BJ (cell line): Measurements from ENCODE around the gene TMC4. TPM values are rescaled to one million over a fixed set of nuclear protein-coding genes. Genes with fewer than 3 reads are reported as not detected.

Source experiments
- CTCF ChIA-PET: fragments of 350-600 bp; formaldehyde crosslinking; extraction: SDS; loops from one replicate; lab custom pipeline; 2021; ENCODE audit warnings: antibody characterized with exemption, inconsistent platforms; lab: Yijun Ruan, JAX
- POLR2A ChIA-PET: fragments of 300-600 bp; sonication (Branson Sonifier 250); formaldehyde crosslinking; extraction: SDS; loops from one replicate; lab custom pipeline; 2021; ENCODE audit warnings: antibody characterized with exemption; lab: Charles Lee
- DNase-seq: peaks from one replicate; pipeline ENCODE4 v3.0.0-alpha.2; 2011; ENCODE audit warnings: low read depth
- H3K27me3 ChIP-seq: 2 replicates; pipeline ENCODE4 v1.6.0; 2011; ENCODE audit warnings: low read length; ENCODE audit not compliant: control insufficient read depth, insufficient read depth
- H3K36me3 ChIP-seq: 2 replicates; pipeline ENCODE4 v1.5.1; 2011; ENCODE audit warnings: low read length; ENCODE audit not compliant: control insufficient read depth, insufficient read depth
- H3K4me3 ChIP-seq: 2 replicates; pipeline ENCODE4 v1.5.1; 2011; ENCODE audit warnings: low read depth, mild to moderate bottlenecking, control low read depth, low read length
- polyA plus RNA-seq: library from polyadenylated mRNA; depleted of rRNA; stranded (reverse); fragments of >200 nt; gene quantifications from 2 replicates; pipeline ENCODE4 v1.2.3, GENCODE V29; 2011
- TF ChIP-seq, protein P1 (sequence below): IDR thresholded peaks from 2 replicates; pipeline ENCODE4 v1.5.1; 2011; ENCODE audit warnings: low read depth, mild to moderate bottlenecking, control low read depth, inconsistent platforms, low read length, moderate library complexity; ENCODE audit not compliant: insufficient read depth

TMC4 gene
- polyA plus RNA-seq, 1 experiment, result 0.55 TPM

GRCh38 chr19:54191811-54192453 is 19.0 kb upstream of the TMC4 start:
- ChIA-PET POLR2A (interaction anchor here (0.6 kb wide), 1 partner anchor 9 kb away, joined by 3 read pairs; the partner anchor contains the start of gene RPS9), CTCF (interaction anchor here (1.1 to 1.2 kb wide), 2 partner anchors 41 to 43 kb away, joined by 3 to 4 read pairs; no protein-coding TSS in a partner anchor)
- Histone ChIP-seq H3K36me3 (peaks cover 7% of the 10 kb centered on the region; the same call in 1 of the 2 replicates), H3K27me3 (no peaks in the 10 kb centered on the region), H3K4me3 (peak overlapping the region; percentile 68)
- no peak for DNase-seq
- TF ChIP-seq, protein P1, sequence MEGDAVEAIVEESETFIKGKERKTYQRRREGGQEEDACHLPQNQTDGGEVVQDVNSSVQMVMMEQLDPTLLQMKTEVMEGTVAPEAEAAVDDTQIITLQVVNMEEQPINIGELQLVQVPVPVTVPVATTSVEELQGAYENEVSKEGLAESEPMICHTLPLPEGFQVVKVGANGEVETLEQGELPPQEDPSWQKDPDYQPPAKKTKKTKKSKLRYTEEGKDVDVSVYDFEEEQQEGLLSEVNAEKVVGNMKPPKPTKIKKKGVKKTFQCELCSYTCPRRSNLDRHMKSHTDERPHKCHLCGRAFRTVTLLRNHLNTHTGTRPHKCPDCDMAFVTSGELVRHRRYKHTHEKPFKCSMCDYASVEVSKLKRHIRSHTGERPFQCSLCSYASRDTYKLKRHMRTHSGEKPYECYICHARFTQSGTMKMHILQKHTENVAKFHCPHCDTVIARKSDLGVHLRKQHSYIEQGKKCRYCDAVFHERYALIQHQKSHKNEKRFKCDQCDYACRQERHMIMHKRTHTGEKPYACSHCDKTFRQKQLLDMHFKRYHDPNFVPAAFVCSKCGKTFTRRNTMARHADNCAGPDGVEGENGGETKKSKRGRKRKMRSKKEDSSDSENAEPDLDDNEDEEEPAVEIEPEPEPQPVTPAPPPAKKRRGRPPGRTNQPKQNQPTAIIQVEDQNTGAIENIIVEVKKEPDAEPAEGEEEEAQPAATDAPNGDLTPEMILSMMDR, result no peak

GRCh38 chr19:54191011-54191810 is 18.3 kb upstream of the TMC4 start, which contains the start of gene TSEN34:
TSEN34 (plus strand) TSS chr19:54191308; CDS start chr19:54191365, 57 bp downstream.
- ChIA-PET CTCF (interaction anchor here (0.7 to 1.2 kb wide), 4 partner anchors 10 to 43 kb away, joined by 3 to 4 read pairs (median 3); no protein-coding TSS in a partner anchor), POLR2A (interaction anchor here (0.6 to 1.0 kb wide), 6 partner anchors 10 to 338 kb away, joined by 3 to 4 read pairs (median 3); no protein-coding TSS in a partner anchor)
- TF ChIP-seq, protein P1, result no peak
- Histone ChIP-seq H3K27me3 (no peaks in the 10 kb centered on the region), H3K4me3 (peak within 1 kb of the TSS; percentile 68), H3K36me3 (peaks cover 10% of the 10 kb centered on the region)
- DNase-seq, result peak; percentile 31

DNA sequence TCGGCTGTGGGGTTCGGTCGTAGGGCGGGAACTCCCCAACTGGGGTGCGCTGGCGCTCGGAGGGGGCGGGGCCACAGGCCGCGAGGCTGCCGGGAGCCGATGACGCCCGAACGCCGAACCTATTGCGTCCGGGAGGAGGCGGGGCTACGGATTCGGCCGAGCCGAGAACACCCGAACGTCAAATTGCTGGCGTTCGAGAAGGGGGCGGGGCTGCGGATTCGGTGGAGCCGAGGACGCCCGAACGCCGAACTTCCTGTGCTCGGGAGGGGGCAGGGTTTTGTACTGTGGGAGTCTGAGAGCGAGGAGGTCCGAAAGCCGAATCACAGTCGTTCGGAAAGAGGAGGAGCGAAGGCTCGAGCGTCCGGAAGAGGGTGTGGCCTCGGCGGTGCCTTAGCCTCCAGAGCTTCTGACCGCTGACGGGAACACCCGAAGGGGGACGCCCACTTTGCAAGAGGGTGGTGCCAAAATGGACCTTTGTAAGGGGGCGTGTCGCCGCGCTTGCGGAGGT is 17.6 kb upstream of the TMC4 start:
- CTCF ChIA-PET, result interaction anchor here (0.7 to 1.2 kb wide), 4 partner anchors 10 to 44 kb away, joined by 3 to 4 read pairs (median 3); no protein-coding TSS in a partner anchor
- TF ChIP-seq, protein P1, result no peak
- Histone ChIP-seq H3K27me3 (no peaks in the 10 kb centered on the region), H3K4me3 (peak overlapping the region; percentile 68), H3K36me3 (peaks cover 11% of the 10 kb centered on the region)
- DNase-seq, result peak; percentile 98
- POLR2A ChIA-PET, result interaction anchor here (0.6 to 1.0 kb wide), 6 partner anchors 11 to 337 kb away, joined by 3 to 4 read pairs (median 3); no protein-coding TSS in a partner anchor

- POLR2A ChIA-PET, result interaction anchor here (0.6 to 1.5 kb wide), 10 partner anchors 11 to 337 kb away, joined by 3 to 7 read pairs (median 3); partner anchors contain the start of genes LENG1, LENG8 and RPS9
These were observed 17.0 kb upstream of the TMC4 start for GRCh38 chr19:54189735-54190502.

More at GRCh38 chr19:54189735-54190502, 17.0 kb upstream of the TMC4 start:
- Histone ChIP-seq H3K4me3 (peak overlapping the region; percentile 79), H3K27me3 (no peaks in the 10 kb centered on the region), H3K36me3 (peaks cover 13% of the 10 kb centered on the region)
- DNase-seq, result peak; percentile 99
- CTCF ChIA-PET, result interaction anchor here (1.0 to 2.0 kb wide), 4 partner anchors 16 to 21 kb away, joined by 3 to 9 read pairs (median 4); no protein-coding TSS in a partner anchor
- TF ChIP-seq, protein P1, result no peak
